ENCODE results near the gene ATRIP. TPM values are rescaled to one million over a fixed set of nuclear protein-coding genes. Genes with fewer than 3 reads are reported as not detected.
A peak's percentile ranks its signal among the peaks of the same experiment; 100 is the strongest.

Gene ATRIP
- total RNA-seq, 2 donors from 2014 or later, result 11.7 to 16.1 TPM

DNA sequence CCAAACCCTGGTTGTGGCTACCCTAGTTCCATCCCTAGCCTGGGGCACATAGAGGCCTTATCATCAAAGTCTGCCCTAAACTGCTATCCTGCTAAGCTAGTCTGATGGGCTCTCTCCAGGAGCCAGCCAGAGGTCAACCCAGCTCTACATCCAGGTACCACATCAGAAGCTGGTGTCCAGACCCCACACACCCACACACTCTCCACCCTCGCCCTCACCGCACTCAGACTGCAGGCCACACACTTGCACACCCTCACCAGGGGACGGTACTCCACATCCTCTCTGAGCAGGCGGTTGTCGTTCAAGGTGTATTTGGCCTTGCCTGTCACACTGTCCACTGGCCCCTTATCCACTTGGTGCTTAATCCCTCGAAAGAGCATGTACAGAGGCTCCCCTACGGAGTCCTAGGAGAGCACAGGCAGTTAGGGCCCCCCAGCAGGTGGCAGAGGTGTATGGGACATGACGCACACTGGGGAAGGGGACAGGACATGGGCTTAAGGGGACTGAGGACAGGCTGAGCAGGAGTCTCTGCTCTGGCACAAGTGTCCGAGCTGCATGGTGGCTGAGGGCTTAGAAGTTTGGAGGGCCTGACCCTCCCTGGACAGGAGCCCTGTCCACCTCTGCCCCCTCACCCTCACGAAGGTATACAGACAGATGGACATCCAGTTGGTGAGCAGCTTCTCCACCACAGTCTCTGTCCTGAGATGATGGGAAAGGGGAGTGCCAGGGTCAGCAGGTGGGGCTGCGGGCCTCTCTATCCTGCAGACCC, 34.7 kb upstream of the ATRIP start:
- 96 to 97% methylated on average over 8 to 11 of the region's 11 CpGs for WGBS, 2 experiments (ENCODE audit: insufficient coverage in 1 of 2, insufficient read length in 1 of 2)
- no peaks in the 10 kb centered on the region for H3K4me1 ChIP-seq (ENCODE audit: control insufficient read depth, insufficient read depth, low read length)
- no peak overlapping the region for H3K4me3 Mint-ChIP-seq
- H3K27ac Mint-ChIP-seq, result no peak overlapping the region
- H3K36me3 Mint-ChIP-seq (ENCODE audit: low read depth), result peaks cover 83% of the 10 kb centered on the region
- no peak overlapping the region for H3K4me3 ChIP-seq (ENCODE audit: low read length)
- H3K9ac ChIP-seq (ENCODE audit: extremely low read depth, low read length, poor library complexity, severe bottlenecking), result no peak overlapping the region
- peak; percentile 34 for DNase-seq
- no peaks in the 10 kb centered on the region for H3K27me3 Mint-ChIP-seq (ENCODE audit: insufficient read depth)
- no peaks in the 10 kb centered on the region for H3K27me3 ChIP-seq (ENCODE audit: control insufficient read depth, insufficient read depth, low read length, poor library complexity, severe bottlenecking)
- H3K9me3 Mint-ChIP-seq, result no peaks in the 10 kb centered on the region
- H3K9me3 ChIP-seq (ENCODE audit: control insufficient read depth, low read length), result no peaks in the 10 kb centered on the region
- TF ChIP-seq, protein P1, sequence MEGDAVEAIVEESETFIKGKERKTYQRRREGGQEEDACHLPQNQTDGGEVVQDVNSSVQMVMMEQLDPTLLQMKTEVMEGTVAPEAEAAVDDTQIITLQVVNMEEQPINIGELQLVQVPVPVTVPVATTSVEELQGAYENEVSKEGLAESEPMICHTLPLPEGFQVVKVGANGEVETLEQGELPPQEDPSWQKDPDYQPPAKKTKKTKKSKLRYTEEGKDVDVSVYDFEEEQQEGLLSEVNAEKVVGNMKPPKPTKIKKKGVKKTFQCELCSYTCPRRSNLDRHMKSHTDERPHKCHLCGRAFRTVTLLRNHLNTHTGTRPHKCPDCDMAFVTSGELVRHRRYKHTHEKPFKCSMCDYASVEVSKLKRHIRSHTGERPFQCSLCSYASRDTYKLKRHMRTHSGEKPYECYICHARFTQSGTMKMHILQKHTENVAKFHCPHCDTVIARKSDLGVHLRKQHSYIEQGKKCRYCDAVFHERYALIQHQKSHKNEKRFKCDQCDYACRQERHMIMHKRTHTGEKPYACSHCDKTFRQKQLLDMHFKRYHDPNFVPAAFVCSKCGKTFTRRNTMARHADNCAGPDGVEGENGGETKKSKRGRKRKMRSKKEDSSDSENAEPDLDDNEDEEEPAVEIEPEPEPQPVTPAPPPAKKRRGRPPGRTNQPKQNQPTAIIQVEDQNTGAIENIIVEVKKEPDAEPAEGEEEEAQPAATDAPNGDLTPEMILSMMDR (conservative IDR thresholded peaks at IDR 0.05), result no peak
- no peaks in the 10 kb centered on the region for H3K4me1 Mint-ChIP-seq
- H3K36me3 ChIP-seq (ENCODE audit: control insufficient read depth, insufficient read depth, low read length), result peaks cover 84% of the 10 kb centered on the region
- H3K27ac ChIP-seq (ENCODE audit: low read depth, low read length), result no peak overlapping the region

DNA sequence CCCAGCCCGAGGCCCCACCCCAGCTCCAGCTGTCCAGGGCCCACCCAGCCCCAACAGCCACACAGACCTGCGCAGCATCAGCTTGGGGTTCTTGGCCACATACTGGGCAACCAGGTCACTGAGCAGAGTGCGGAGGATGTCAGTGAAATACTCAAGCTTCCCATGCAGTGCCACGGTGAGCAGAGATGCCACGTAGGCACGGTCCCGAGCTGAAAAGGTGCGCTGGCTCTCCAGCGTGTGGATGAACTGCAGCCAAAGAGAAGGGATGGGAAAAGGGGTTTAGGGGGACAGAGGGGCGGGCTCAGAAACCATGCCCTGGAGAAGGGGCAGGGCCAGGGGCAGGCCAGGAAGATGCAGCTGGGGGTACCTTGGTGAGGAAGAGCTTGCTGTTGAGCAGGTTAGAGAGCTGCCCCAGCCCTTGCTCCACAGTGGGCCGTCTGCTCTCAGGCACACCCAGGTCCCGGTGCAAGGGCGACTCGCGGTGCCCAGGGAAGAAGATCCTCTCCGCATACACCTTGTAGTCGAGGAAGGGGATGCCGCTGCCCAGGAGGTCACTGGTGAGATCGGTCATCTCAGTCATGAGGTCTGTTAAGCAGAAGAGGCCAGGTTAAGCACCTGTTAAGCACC, 34.0 kb upstream of the ATRIP start:
- no peak overlapping the region for H3K9ac ChIP-seq (ENCODE audit: extremely low read depth, low read length, poor library complexity, severe bottlenecking)
- no peak overlapping the region for H3K4me3 ChIP-seq (ENCODE audit: low read length)
- H3K36me3 Mint-ChIP-seq (ENCODE audit: low read depth), result peaks cover 81% of the 10 kb centered on the region
- H3K27ac ChIP-seq (ENCODE audit: low read depth, low read length), result no peak overlapping the region
- no peaks in the 10 kb centered on the region for H3K4me1 ChIP-seq (ENCODE audit: control insufficient read depth, insufficient read depth, low read length)
- peaks cover 81% of the 10 kb centered on the region for H3K36me3 ChIP-seq (ENCODE audit: control insufficient read depth, insufficient read depth, low read length)
- 93 to 97% methylated on average over 16 to 19 of the region's 19 CpGs for WGBS, 2 experiments (ENCODE audit: insufficient coverage in 1 of 2, insufficient read length in 1 of 2)
- H3K27me3 ChIP-seq (ENCODE audit: control insufficient read depth, insufficient read depth, low read length, poor library complexity, severe bottlenecking), result no peaks in the 10 kb centered on the region
- no peaks in the 10 kb centered on the region for H3K4me1 Mint-ChIP-seq
- no peaks in the 10 kb centered on the region for H3K9me3 Mint-ChIP-seq
- no peak overlapping the region for H3K4me3 Mint-ChIP-seq
- no peaks in the 10 kb centered on the region for H3K27me3 Mint-ChIP-seq (ENCODE audit: insufficient read depth)
- H3K9me3 ChIP-seq (ENCODE audit: control insufficient read depth, low read length), result no peaks in the 10 kb centered on the region
- DNase-seq, result no peak
- TF ChIP-seq, protein P1 (conservative IDR thresholded peaks at IDR 0.05), result no peak
- no peak overlapping the region for H3K27ac Mint-ChIP-seq

DNA sequence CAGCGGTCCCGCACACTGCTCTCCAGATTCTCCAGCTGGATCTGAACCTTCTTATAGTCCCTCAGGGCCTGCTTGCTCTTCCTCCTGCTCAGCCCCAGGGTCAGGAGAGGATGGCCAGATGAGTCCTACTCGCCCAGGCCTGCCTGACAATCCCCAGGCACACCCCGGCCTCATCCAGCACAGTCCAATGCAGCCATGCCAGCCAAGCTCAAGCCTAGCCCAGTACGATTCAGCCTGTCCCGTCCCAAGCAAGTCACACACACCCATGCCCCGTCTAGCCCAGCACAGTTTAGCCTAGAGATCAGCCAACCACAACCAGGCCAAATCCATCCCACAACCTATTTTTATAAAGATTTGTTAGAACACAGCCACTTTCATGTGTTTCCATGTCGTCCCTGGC, 33.5 kb upstream of the ATRIP start:
- H3K27me3 ChIP-seq (ENCODE audit: control insufficient read depth, insufficient read depth, low read length, poor library complexity, severe bottlenecking), result no peaks in the 10 kb centered on the region
- 94 to 98% methylated on average over 6 to 8 of the region's 8 CpGs for WGBS, 2 experiments (ENCODE audit: insufficient coverage in 1 of 2, insufficient read length in 1 of 2)
- H3K4me3 Mint-ChIP-seq, result no peak overlapping the region

More for the DNA sequence above, 33.5 kb upstream of the ATRIP start:
- H3K4me1 ChIP-seq (ENCODE audit: control insufficient read depth, insufficient read depth, low read length), result no peaks in the 10 kb centered on the region
- peaks cover 77% of the 10 kb centered on the region for H3K36me3 ChIP-seq (ENCODE audit: control insufficient read depth, insufficient read depth, low read length)
- no peaks in the 10 kb centered on the region for H3K9me3 Mint-ChIP-seq
- no peaks in the 10 kb centered on the region for H3K27me3 Mint-ChIP-seq (ENCODE audit: insufficient read depth)
- H3K27ac Mint-ChIP-seq, result no peak overlapping the region
- no peak overlapping the region for H3K4me3 ChIP-seq (ENCODE audit: low read length)
- H3K9me3 ChIP-seq (ENCODE audit: control insufficient read depth, low read length), result no peaks in the 10 kb centered on the region
- H3K27ac ChIP-seq (ENCODE audit: low read depth, low read length), result no peak overlapping the region
- no peak for DNase-seq
- H3K4me1 Mint-ChIP-seq, result no peaks in the 10 kb centered on the region
- H3K36me3 Mint-ChIP-seq (ENCODE audit: low read depth), result peaks cover 75% of the 10 kb centered on the region
- TF ChIP-seq, protein P1 (conservative IDR thresholded peaks at IDR 0.05), result no peak
- H3K9ac ChIP-seq (ENCODE audit: extremely low read depth, low read length, poor library complexity, severe bottlenecking), result no peak overlapping the region
